Uterus (tissue), 4 donors: ENCODE measurements around the gene EXOSC6. TPM values are rescaled to one million over a fixed set of nuclear protein-coding genes. Genes with fewer than 3 reads are reported as not detected.

ENCODE experiments used
- DNase-seq, 2 donors: peaks; one replicate each; pipeline ENCODE4 v3.0.0-alpha.2; 2019 to 2020
- H3K27ac ChIP-seq, 2 donors: fragments of 200-600 bp; sonication (generic); 1 replicate in 1 of 2; 2 replicates in 1 of 2; pipeline ENCODE4 v1.5.1; 2016 to 2018
- H3K27me3 ChIP-seq, 2 donors: fragments of 200-600 bp; sonication (generic); one replicate each; pipeline ENCODE4 v1.5.1; 2018 to 2019; ENCODE audit warnings: control low read depth in 1 of 2
- H3K36me3 ChIP-seq, 2 donors: fragments of 200-600 bp; sonication (generic); one replicate each; pipeline ENCODE4 v1.5.1; 2019; ENCODE audit warnings: control low read depth in 1 of 2
- H3K4me1 ChIP-seq, 2 donors: fragments of 200-600 bp; sonication (generic); one replicate each; pipeline ENCODE4 v1.5.1; 2018 to 2019; ENCODE audit warnings: control low read depth in 1 of 2
- H3K4me3 ChIP-seq, 2 donors: fragments of 200-600 bp; sonication (generic); 1 replicate in 1 of 2; 2 replicates in 1 of 2; pipeline ENCODE4 v1.5.1; 2018 to 2019; ENCODE audit warnings: mild to moderate bottlenecking in 1 of 2
- H3K9me3 ChIP-seq, 2 donors: fragments of 200-600 bp; sonication (generic); one replicate each; pipeline ENCODE4 v1.5.1; 2019; ENCODE audit warnings: control low read depth in 1 of 2
- CTCF ChIP-seq, 4 experiments: fragments of 200-600 bp in 2 of 4; fragments of 450-650 bp in 2 of 4; sonication (generic) in 2 of 4; IDR thresholded peaks; one replicate each; pipeline ENCODE4 v1.5.1; 2016 to 2019; ENCODE audit warnings: antibody characterized with exemption in 4 of 4, mild to moderate bottlenecking in 2 of 4, moderate library complexity in 1 of 4
- POLR2A ChIP-seq, 2 donors: fragments of 450-650 bp; IDR thresholded peaks; one replicate each; pipeline ENCODE4 v1.6.1; 2016; ENCODE audit warnings: antibody characterized with exemption in 2 of 2, mild to moderate bottlenecking in 1 of 2, moderate library complexity in 1 of 2
- intact Hi-C: fragments of 100-400 bp; cut with DNase I; formaldehyde crosslinking; loops from one replicate; pipeline ENCODE4 v1.15.1; 2023; ENCODE audit warnings: low total_unique reads
- total RNA-seq, 4 donors: library from RNA; depleted of rRNA in 3 of 4; stranded (reverse); fragments of >200 nt in 3 of 4; gene quantifications; one replicate each; pipeline versions ENCODE4 v1.1.0 to v1.2.4, GENCODE V29; 2014 to 2023
- donor health status: DM: yes; HTN: yes; CAD: no.

Gene EXOSC6
- total RNA-seq = 10 to 100 TPM in 3 of 4 donors, 1 to 10 TPM in 1; 8.8 to 38.0 (median 22.8) TPM

- Histone ChIP-seq H3K36me3 (no peaks in the 10 kb centered on the region), H3K4me1 (peaks cover 6 to 11% of the 10 kb centered on the region in 2 donors), H3K27me3 (no peaks in the 10 kb centered on the region), H3K4me3 (peak within 1 kb of the TSS; percentile 28 to 86), H3K27ac (peak within 1 kb of the TSS; percentile 75 to 93), H3K9me3 (no peaks in the 10 kb centered on the region)
- peak; percentile 85 to 90 for DNase-seq
- intact Hi-C loops = no loop called here
- TF ChIP-seq POLR2A (IDR thresholded peaks at IDR 0.05) (peak; percentile 67 to 76), CTCF (IDR thresholded peaks at IDR 0.05) (peak; percentile 91 to 98 (median 92))
These were observed at the start of gene EXOSC6 for GRCh38 chr16:70251629-70252354. Gene EXOSC6 (minus strand): TSS chr16:70251940. CDS start chr16:70251900, 40 bp downstream.

- TF ChIP-seq POLR2A (IDR thresholded peaks at IDR 0.05) (no peak), CTCF (IDR thresholded peaks at IDR 0.05) (no peak)
These were observed 49.4 kb upstream of the EXOSC6 start for GRCh38 chr16:70301121-70301520.

GRCh38 chr16:70298988-70299938 lies 47.5 kb upstream of the EXOSC6 start, which contains the start of gene DDX19B:
Gene DDX19B (plus strand): TSS chr16:70299186. CDS start chr16:70299298, 112 bp downstream.
- no peaks in the 10 kb centered on the region for H3K9me3 ChIP-seq
- peak; percentile 75 for DNase-seq
- no peaks in the 10 kb centered on the region for H3K4me1 ChIP-seq
- peak within 1 kb of the TSS; percentile 55 to 96 for H3K4me3 ChIP-seq
- intact Hi-C loops = no loop called here
- no peaks in the 10 kb centered on the region for H3K27me3 ChIP-seq
- TF ChIP-seq POLR2A (IDR thresholded peaks at IDR 0.05) = peak in 1 of 2 donors; percentile 61
- no peak for TF ChIP-seq CTCF (IDR thresholded peaks at IDR 0.05)
- peak within 1 kb of the TSS; percentile 91 to 99 for H3K27ac ChIP-seq
- no peaks in the 10 kb centered on the region for H3K36me3 ChIP-seq

More at GRCh38 chr16:70301121-70301520, 49.4 kb upstream of the EXOSC6 start:
- Histone ChIP-seq H3K9me3 (no peaks in the 10 kb centered on the region), H3K27ac (no peak overlapping the region), H3K36me3 (no peaks in the 10 kb centered on the region), H3K27me3 (no peaks in the 10 kb centered on the region), H3K4me3 (no peak overlapping the region), H3K4me1 (no peaks in the 10 kb centered on the region)
- intact Hi-C loops = no loop called here
- no peak for DNase-seq

GRCh38 chr16:70295634-70296033 lies 43.9 kb upstream of the EXOSC6 start:
- no peak for DNase-seq
- no peak overlapping the region for H3K27ac ChIP-seq
- H3K27me3 ChIP-seq = no peaks in the 10 kb centered on the region
- no peaks in the 10 kb centered on the region for H3K36me3 ChIP-seq
- H3K4me1 ChIP-seq = no peaks in the 10 kb centered on the region
- H3K4me3 ChIP-seq = no peak overlapping the region
- TF ChIP-seq POLR2A (IDR thresholded peaks at IDR 0.05) = no peak
- no peak for TF ChIP-seq CTCF (IDR thresholded peaks at IDR 0.05)
- no peaks in the 10 kb centered on the region for H3K9me3 ChIP-seq
- intact Hi-C loops = no loop called here
